GM12878 (cell line): ENCODE measurements around the gene PINK1. TPM values are rescaled to one million over a fixed set of nuclear protein-coding genes. Genes with fewer than 3 reads are reported as not detected.

Experiments used
- CHD4 ChIP-seq: fragments of 200-600 bp; sonication (generic); IDR thresholded peaks from 2 replicates; pipeline ENCODE4 v1.6.1; 2016; ENCODE audit warnings: mild to moderate bottlenecking
- CREB1 ChIP-seq: IDR thresholded peaks from 2 replicates; pipeline ENCODE4 v1.6.1; 2012; ENCODE audit warnings: low read depth, mild to moderate bottlenecking, inconsistent platforms
- CTCF ChIP-seq, 3 experiments: IDR thresholded peaks in 2 of 3; conservative IDR thresholded peaks in 1 of 3; 2 replicates each; pipeline ENCODE4 v1.5.1; 2011; ENCODE audit warnings: low read depth in 3 of 3, low read length in 3 of 3, mild to moderate bottlenecking in 3 of 3, control low read depth in 2 of 3, moderate library complexity in 2 of 3, inconsistent platforms in 1 of 3, mixed read lengths in 1 of 3; ENCODE audit not compliant: control insufficient read depth in 2 of 3, insufficient read depth in 1 of 3; ENCODE audit errors: extremely low read depth in 1 of 3
- ELK1 ChIP-seq: IDR thresholded peaks from 2 replicates; pipeline ENCODE4 v1.6.1; 2012; ENCODE audit warnings: low read depth, low read length, improper control_type of control experiment
- KAT2A ChIP-seq: conservative IDR thresholded peaks from 2 replicates; pipeline ENCODE4 v1.6.1; 2011; ENCODE audit warnings: low read depth, low read length; ENCODE audit not compliant: control insufficient read depth
- NKRF ChIP-seq: fragments of 450-650 bp; conservative IDR thresholded peaks from 2 replicates; pipeline ENCODE4 v1.6.1; 2017; ENCODE audit warnings: mild to moderate bottlenecking, moderate library complexity
- PAX5 ChIP-seq: IDR thresholded peaks from 2 replicates; pipeline ENCODE4 v1.6.1; 2011; ENCODE audit warnings: low read depth, low read length, borderline replicate concordance
- polyA plus RNA-seq, 11 experiments: library from polyadenylated mRNA; depleted of rRNA in 4 of 11; unstranded in 6 of 11; stranded (reverse) in 5 of 11; fragments of >200 nt; fragmentation: Nextera tagmentation in 4 of 11; fragmentation: Illumina TruSeq in 1 of 11; extraction: Ambion mirVana in 4 of 11; extraction: Trizol in 1 of 11; gene quantifications; 1 replicate in 1 of 11; 2 replicates in 10 of 11; pipeline versions ENCODE4 v1.2.1 to v1.2.3, GENCODE V29; 2011 to 2016; ENCODE audit warnings: inconsistent platforms in 2 of 11, missing spikeins in 2 of 11, low read depth in 1 of 11
- total RNA-seq, 4 experiments: library from RNA; depleted of rRNA in 3 of 4; stranded (reverse); fragments of >200 nt in 3 of 4; fragmentation: Illumina TruSeq in 1 of 4; extraction: Trizol in 1 of 4; gene quantifications; 2 replicates each; pipeline versions ENCODE4 v1.2.1 to v1.2.3, GENCODE V29; 2013 to 2021

PINK1 gene
- total and polyA plus RNA-seq, 10 of the 15 experiments (the other 5 are each of a cell fraction or from before 2014, with no cell fraction given) = 0.42 to 4.4 (median 1.9) TPM; not detected in 1

- TF ChIP-seq KAT2A (no peak), CTCF (IDR thresholded peaks at IDR 0.05 in 2 of 3, conservative IDR thresholded peaks at IDR 0.05 in 1 of 3; ENCODE audit: control insufficient read depth in 2 of 3, extremely low read depth in 1 of 3, insufficient read depth in 1 of 3, low read depth in 3 of 3, low read length in 3 of 3) (peak; percentile 73 to 81 (median 77)), ELK1 (no peak), NKRF (no peak), CHD4 (no peak), PAX5 (no peak), CREB1 (no peak)
These were observed 6.9 kb downstream of the PINK1 start (continued) for GRCh38 chr1:20640183-20640597.
